NCI-H446 (cell line): ENCODE measurements around the gene PLCB2.
A peak's percentile ranks its signal among the peaks of the same experiment; 100 is the strongest.

Experiments used
- DNase-seq, 2 experiments: peaks; one replicate each; lab custom pipeline; 2025; lab: John Stamatoyannopoulos, UW

Gene PLCB2

GRCh38 chr15:40327457-40327856, 19.7 kb upstream of the PLCB2 start:
- no peak for DNase-seq

GRCh38 chr15:40325700-40326099, 18.0 kb upstream of the PLCB2 start:
- no peak for DNase-seq

DNA sequence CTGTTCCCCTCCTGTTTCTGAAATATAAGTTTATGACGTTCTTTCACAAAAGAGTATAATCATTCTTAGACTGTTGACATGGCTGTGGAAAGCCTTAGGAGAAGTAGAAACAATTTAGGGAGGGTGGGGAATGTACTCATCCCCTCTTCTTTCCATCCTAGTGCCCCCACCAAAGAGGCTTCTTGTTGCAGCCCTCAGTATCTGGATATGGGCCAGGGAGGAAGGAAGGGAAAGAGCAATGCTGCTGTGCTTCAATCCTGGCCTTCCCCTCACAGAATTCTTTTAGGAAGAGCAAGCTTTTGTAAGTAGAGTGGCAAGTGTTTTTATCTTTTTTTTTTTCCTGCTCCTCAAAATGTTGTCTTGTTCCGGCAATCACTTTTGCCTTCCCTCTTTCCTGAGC, 17.5 kb upstream of the PLCB2 start:
- peak in 1 of 2 experiments; percentile 13 for DNase-seq

- DNase-seq, result no peak
Observed at GRCh38 chr15:40323953-40324937, 16.5 kb upstream of the PLCB2 start.

DNA sequence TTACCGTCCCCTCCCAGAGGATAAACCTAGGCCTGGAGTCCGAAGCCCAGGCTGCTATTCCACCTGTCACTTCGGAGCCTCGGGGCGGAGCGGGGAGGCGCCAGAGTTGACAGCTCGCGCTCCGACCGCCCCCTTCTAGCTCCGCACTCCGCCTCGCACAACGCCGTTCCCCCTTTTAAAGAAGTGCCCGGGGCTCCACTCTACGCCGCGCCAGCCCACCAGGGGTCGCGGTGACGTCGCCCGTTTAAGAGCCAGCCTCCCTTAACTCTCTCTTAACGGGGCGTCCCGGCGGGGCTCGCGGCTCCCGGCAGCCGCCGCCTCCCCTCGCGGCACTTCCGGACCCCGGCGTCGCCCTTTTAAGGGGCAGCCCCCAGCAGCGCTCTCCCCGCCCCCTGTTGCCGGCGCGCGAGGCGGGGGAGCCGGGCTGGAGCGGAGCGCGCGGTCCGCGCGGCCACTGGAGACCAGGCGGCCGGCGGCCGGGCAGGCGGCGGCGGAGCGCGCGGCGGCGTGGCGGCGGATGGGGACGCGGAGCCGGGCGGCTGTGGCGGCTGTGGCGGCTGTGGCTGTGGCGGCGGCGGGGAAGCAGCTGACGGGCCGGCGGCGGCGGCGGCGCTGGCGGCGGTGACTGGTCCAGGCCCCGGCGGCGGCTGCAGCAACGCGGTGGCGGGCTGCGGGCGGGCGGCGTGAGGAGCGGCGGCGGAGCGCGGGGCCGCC, 15.7 kb upstream of the PLCB2 start, which contains the start of gene INAFM2:
Gene INAFM2, plus strand, starts transcription at position 454 of the 714 bp plus-strand sequence. CDS start 364 bp downstream, outside the sequence.
- DNase-seq, result peak; percentile 89 to 93

DNA sequence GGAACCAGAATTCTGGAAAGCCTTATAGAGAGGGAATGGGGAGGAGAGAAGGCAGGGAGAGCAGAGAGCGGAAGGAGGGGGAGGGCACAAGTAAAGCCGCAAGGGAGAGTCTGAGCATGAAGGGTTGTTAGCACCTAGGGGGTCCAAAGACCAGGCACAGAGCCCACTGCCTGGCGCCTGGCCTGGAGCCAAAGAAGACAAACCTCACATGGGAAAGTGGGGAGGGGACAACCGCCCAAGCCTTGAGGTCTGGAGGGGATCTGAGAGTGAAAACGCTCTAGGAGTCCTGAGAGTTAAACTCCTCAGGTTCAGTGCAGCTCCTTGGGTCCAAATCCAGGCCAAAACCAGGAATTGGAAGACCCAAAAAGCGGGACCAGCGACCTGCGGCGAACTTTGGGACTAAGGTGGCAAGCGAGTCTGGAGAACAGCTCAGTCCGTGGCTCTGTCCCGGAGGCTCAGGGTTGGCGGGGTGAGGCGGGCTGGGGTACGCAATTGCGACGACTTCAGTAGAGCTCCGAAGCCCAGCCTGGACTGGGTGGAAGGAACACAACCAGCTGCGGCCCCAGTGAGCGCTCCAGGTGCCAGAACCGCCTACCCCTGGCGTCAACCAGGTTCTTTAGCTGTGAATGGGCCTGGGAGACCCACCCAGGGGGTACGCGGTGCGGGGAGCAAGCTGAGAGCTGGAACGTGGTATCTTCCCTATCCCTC, 14.9 kb upstream of the PLCB2 start:
- DNase-seq, result peak; percentile 61 to 70

- peak in 1 of 2 experiments; percentile 78 for DNase-seq
Observed at GRCh38 chr15:40320931-40321371, 13.2 kb upstream of the PLCB2 start.

DNA sequence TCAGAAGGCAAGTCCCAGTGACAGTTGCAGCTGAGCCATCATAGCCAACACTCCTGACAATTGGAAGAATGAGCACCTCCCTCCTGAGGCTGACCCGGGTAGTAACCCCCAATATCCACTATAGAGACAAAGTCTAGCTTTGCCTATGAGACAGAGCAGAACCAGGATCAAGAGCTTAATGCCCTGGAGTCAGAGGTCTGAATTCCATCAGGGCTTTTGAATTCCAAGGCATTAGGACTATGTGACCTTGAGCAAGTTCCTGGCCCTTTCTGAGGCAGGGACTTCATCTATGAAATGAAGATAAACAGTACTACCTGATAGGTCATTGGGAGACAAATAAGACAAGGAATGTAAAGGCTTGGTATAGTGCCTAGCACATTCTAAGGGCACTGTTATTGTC, 12.7 kb upstream of the PLCB2 start:
- no peak for DNase-seq

DNA sequence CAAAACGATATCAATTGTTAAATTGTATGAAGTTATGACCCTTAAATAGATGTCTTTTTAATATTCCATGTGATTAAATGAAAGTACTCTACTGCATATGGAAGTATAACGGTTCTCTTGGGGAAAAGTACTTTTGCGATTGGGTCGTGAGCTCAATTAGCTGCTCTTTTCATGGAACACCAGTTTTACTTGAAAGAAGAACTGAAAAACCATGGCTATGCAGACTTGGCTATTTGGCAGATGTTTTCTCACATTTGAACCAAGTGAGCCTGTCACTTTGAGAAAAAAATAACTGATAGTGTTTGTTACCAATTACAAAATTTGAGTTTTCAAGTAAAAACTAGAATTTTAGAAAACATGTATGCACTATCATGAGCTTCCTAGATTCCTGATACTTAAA, 9.8 kb upstream of the PLCB2 start:
- DNase-seq, result no peak

GRCh38 chr15:40316931-40317330, 9.2 kb upstream of the PLCB2 start:
- DNase-seq, result no peak

DNA sequence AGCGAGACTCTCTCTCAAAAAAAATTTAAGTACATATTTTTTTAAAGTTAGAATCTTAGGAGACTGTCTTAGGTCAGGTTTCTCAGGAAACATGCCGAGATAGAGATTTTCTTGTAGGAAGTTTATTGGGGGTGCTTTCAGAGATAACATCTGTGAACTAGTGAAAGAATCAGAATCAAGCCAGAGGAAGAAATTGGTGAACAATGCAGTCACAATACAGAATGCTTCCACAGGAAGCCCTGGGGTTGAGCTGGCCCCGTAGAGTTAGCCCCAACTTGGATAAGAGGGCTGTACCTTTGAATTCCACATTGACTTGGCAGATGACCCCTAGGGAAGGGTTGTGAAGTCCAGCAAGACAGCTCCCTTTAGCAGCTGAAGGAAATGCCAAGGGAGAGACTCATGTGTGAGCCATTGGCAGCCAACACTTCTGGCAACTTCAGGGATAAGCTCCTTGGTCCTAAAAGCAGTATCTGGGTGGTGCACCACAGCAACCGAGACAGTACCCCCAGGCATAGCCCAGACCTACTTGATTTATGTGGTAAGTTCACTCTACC, 7.1 kb upstream of the PLCB2 start:
- no peak for DNase-seq

DNA sequence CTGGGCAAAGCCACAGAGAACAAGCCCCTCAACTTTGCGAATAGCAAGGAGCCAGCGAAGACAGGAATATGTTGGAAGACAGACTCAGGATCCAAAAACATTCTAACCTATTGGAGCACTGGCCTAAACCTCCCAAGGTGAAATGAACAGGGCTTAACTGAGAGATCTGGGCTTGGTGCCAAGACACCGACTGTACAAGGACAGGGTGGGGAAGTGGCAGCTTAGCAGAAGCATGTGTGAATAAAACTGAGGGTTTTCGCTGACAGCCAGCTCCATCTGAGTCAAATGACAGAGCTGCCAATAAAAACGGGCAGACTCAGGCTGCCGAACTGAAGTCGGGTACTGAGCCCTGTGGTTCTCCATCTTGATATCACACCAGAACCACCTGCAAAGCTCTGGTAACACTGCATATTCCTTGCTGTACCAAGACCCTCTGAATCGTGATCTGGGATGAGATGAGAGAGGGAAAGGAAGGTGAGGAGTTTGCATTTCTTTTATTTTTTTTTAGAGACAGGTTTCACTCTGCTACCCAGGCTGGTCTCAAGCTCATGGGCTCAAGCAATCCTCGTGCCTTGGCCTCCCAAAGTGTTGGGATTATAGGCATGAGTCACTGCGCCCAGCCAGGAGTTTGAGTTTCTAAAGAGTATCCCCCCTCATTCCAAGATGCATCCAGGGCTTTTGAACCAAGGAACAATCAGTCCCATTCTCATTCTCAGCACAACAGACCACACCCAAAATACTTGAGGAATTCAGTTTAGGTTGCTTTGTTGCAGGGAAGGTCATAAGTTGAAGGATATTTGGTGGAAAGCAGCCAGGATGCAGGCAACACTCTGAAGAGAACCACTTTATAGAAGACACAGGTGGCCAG, 6.0 kb upstream of the PLCB2 start:
- peak in 1 of 2 experiments; percentile 69 for DNase-seq

- DNase-seq, result no peak
Observed at GRCh38 chr15:40312370-40313158, 4.8 kb upstream of the PLCB2 start.

DNA sequence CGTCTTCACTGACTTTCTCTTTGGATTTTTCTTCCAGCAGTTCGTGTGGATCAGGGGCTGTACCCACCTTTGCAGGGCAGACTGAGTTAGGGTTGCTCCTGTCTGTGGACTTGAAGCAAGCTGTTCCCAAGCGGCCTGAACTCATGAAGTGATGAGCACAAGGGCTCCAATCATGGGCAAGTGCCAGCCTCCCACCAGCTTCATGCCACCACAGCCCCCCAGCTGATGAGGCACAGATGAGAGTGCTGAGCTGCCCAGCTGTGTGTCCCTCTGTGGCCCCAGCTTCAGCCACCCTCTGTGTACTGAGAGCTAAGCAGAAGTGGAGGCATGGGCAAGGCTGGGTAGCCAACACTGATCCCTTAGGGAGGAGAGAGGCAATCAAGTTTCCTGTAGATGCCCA, 3.3 kb upstream of the PLCB2 start:
- DNase-seq, result no peak

DNA sequence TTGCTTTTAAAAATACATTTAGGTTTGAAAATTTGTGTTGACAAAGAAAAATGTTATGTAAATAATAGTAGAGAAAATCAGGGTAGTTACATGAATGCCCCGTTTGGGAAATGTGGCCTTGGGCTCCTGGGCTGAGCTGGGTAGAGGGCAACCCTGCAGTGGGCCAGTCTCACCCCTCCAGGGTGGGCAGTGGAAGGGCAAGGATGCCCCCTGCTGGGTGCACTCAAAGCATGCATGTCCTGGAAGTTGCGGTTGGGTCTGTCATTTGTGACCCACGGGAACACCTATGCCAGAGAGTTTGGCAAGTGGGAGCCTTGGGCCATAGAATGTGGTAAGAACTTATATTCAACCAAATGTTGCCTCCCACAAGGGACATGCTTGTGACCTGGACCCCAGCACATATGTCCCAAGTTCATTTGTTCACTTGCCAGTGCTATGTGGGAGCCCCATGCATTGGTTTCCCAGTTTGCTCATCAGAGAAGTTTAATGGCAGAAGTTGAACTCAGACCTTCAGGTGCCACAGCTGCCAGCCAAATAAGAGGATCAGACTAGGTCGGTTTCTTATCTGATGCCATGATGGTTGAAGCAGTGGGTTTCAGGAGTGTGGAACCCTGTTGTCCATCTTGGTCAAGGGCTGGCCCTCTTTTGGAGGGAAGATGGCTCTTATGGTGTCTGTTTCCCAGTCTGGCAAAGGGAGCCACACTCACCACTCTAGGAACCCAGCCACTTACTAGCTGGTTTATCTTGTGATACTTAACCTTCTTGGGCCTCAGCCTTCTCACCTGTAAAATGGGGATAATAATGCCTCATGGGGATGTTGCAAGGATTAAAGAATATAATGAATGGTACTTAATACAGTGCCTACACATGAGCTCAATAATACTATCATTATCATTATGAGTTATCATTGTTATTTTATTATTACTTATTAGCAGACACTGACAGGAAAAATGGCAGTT, 2.5 kb upstream of the PLCB2 start:
- DNase-seq, result peak in 1 of 2 experiments; percentile 28

- DNase-seq, result no peak
Observed at GRCh38 chr15:40309344-40309862, 1.7 kb upstream of the PLCB2 start.

- DNase-seq, result no peak
Observed at GRCh38 chr15:40306908-40307307, 827 bp downstream of the PLCB2 start.

DNA sequence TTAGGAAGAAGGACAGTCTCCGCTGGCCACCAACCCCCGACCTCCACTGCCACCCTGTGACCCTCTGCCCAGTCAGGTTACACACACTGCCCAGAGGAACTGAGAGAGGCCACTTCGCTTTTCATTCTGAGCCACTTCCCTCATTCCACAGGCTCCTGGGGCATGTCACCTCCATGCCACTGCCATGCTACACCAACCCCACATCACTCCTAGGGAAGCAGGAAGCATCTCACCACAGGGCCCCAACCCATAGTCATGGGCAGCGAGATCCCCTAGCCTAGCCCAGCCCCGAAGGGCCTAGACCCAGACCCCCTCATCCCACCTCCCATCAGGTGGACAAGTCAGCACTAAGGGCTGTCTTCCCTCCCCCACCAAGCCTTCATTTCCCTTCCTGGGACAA, 1.4 kb downstream of the PLCB2 start:
- DNase-seq, result no peak

GRCh38 chr15:40305281-40305680, 2.5 kb downstream of the PLCB2 start:
- DNase-seq, result no peak
